ENCODE results near the gene FAM24B.

Gene FAM24B

GRCh38 chr10:122822973-122823690, 56.2 kb downstream of the FAM24B start:
- no peak for DNase-seq (ENCODE audit: low read depth)

DNA sequence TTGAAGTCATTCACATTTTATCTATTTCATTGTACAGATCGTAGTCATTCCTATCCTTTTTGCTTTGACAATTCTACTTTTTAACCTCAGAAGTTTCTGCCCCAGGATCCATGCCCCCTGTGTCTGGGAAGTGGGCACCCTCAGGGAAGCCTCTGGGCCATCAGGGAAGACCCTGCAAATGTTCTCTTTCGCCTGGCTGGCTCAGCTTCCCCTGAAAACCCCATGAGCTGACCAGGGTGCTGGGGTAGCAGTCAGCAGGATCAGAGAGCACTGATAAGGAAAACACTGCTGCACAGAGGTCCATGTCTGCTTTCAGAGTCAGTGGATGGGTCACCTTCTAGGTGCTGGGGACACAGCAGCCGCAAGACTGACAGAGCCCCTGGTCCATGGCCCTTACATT, 57.6 kb downstream of the FAM24B start:
- no peak for DNase-seq (ENCODE audit: low read depth)

GRCh38 chr10:122815458-122815857, 63.9 kb downstream of the FAM24B start:
- no peak for DNase-seq (ENCODE audit: low read depth)

GRCh38 chr10:122814493-122814892, 64.9 kb downstream of the FAM24B start:
- no peak for DNase-seq (ENCODE audit: low read depth)

DNA sequence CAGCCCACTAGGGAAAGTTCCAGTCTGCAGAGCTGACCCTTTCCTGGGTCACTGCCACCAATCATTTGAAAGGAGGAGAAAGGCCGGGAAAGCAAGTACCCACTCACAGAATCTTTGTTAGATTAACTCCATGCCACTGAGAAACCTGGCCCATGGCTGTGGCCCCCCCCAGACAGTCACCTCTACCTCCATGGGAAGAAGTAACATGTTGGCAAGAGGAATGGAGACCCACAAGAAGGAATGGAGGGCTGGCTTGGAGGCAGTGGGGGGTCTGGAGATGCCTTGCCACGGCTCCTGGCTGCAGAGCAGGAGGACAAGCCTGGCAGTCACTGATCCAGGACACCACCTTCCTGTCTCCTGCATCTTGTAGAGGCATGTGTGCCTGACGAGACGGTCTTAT, 66.6 kb downstream of the FAM24B start:
- no peak for DNase-seq (ENCODE audit: low read depth)

DNA sequence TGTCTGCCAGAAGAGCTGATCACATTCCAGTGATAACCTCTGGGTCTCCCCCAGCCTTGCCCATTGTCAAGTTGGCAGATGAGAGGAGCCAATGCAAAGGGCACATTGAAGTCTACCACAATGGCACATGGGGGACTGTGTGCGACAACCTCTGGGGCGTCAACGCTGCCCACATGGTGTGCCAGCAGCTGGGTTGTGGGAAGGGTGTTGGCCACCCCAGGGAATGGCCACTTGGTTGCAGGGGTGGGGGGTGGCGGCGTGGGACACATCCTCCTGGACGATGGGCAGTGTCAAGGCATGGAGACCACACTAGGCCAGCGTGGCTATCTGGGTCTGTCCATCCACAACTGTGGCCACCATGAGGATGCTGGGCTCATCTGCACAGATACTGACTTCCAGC, 77.1 kb downstream of the FAM24B start:
- no peak for DNase-seq (ENCODE audit: low read depth)
